Thoracic aorta (tissue), 2 donors: ENCODE results near the gene ARHGEF37. TPM values are rescaled to one million over a fixed set of nuclear protein-coding genes. Genes with fewer than 3 reads are reported as not detected.

ENCODE experiments used
- ATAC-seq: fragments of 150-250 bp; one replicate; pipeline ENCODE4 v1.8.0; 2017; ENCODE audit warnings: low read depth; ENCODE audit not compliant: insufficient number of reproducible peaks, low FRiP score
- DNase-seq: peaks from one replicate; pipeline ENCODE4 v3.0.0-alpha.2; 2020; ENCODE audit warnings: low spot score
- H3K27ac ChIP-seq, 2 donors: fragments of 200-600 bp; sonication (generic); 1 replicate in 1 of 2; 2 replicates in 1 of 2; pipeline ENCODE4 v1.5.1; 2016; ENCODE audit warnings: mild to moderate bottlenecking in 2 of 2, moderate library complexity in 2 of 2
- H3K27me3 ChIP-seq: fragments of 200-600 bp; sonication (generic); replicated peaks from 2 replicates; pipeline ENCODE4 v1.6.0; 2016; ENCODE audit warnings: mild to moderate bottlenecking; ENCODE audit not compliant: insufficient read depth
- H3K36me3 ChIP-seq: fragments of 200-600 bp; sonication (generic); one replicate; pipeline ENCODE4 v1.5.1; 2016
- H3K4me1 ChIP-seq, 2 donors: fragments of 200-600 bp; sonication (generic); 1 replicate in 1 of 2; 2 replicates in 1 of 2; pipeline versions ENCODE4 v1.5.1 to v1.6.0; 2016; ENCODE audit warnings: low read depth in 2 of 2, mild to moderate bottlenecking in 1 of 2; ENCODE audit not compliant: control insufficient read depth in 1 of 2
- H3K4me3 ChIP-seq: fragments of 200-600 bp; sonication (generic); 2 replicates; pipeline ENCODE4 v1.5.1; 2016; ENCODE audit warnings: mild to moderate bottlenecking
- H3K9me3 ChIP-seq: fragments of 200-600 bp; sonication (generic); 2 replicates; pipeline ENCODE4 v1.5.1; 2016
- total RNA-seq, 2 donors: library from RNA; depleted of rRNA; stranded (reverse); fragments of >200 nt; gene quantifications; one replicate each; pipeline versions ENCODE4 v1.1.0 to v1.2.3, GENCODE V29; 2016
- TF ChIP-seq, protein P1 (sequence below): fragments of 200-600 bp; sonication (generic); IDR thresholded peaks from one replicate; pipeline ENCODE4 v1.5.1; 2019; ENCODE audit warnings: antibody characterized with exemption

Gene ARHGEF37
- total RNA-seq, 2 donors from 2014 or later = 5.6 to 11.4 TPM

DNA sequence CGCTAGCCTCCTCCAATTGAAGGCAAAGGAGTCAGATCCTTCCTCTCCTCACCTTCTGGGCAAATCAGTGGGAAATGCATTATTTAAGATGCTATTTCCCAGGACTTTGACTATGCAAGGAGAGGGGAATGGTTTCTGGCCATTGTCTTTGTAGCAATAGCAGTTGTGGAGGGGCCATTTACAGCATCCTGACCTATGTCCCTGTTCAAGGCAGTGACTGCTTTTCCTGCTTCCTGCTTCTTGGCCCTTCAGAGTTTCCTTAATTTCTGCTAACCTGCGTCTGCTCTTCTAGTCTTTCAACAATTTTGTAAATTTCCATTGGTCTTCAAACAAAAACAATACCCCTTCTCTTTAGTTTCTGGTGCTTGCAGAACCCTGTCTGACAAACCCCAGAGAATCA, 76.0 kb downstream of the ARHGEF37 start:
- ATAC-seq (no peak), DNase-seq (no peak)
- Histone ChIP-seq H3K27ac (no peak overlapping the region), H3K4me3 (no peak overlapping the region), H3K9me3 (no peaks in the 10 kb centered on the region), H3K27me3 (no peaks in the 10 kb centered on the region), H3K36me3 (no peaks in the 10 kb centered on the region), H3K4me1 (no peaks in the 10 kb centered on the region)
- TF ChIP-seq, protein P1, sequence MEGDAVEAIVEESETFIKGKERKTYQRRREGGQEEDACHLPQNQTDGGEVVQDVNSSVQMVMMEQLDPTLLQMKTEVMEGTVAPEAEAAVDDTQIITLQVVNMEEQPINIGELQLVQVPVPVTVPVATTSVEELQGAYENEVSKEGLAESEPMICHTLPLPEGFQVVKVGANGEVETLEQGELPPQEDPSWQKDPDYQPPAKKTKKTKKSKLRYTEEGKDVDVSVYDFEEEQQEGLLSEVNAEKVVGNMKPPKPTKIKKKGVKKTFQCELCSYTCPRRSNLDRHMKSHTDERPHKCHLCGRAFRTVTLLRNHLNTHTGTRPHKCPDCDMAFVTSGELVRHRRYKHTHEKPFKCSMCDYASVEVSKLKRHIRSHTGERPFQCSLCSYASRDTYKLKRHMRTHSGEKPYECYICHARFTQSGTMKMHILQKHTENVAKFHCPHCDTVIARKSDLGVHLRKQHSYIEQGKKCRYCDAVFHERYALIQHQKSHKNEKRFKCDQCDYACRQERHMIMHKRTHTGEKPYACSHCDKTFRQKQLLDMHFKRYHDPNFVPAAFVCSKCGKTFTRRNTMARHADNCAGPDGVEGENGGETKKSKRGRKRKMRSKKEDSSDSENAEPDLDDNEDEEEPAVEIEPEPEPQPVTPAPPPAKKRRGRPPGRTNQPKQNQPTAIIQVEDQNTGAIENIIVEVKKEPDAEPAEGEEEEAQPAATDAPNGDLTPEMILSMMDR = no peak

DNA sequence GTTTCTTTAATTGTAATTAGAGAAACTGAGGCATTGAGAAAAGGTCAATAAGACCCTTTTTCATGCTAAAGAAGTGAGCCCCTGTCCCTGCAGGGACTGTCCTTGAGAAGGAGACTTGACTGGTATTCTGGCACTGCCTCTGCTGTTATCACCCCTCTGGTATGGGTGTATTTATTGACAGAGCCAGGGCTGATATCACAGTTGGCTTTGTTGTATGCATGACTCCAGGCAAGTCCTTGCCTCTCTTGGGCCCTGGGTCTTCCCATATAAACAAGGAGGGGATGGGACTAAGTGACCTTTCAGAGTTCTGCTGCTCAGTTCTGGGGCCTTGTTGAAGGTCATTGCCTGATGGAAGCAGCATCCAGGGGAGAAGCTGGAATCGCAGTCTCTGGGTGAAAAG, 77.0 kb downstream of the ARHGEF37 start:
- no peak for ATAC-seq
- TF ChIP-seq, protein P1 = no peak
- no peaks in the 10 kb centered on the region for H3K9me3 ChIP-seq
- no peak overlapping the region for H3K4me3 ChIP-seq
- H3K27ac ChIP-seq = no peak overlapping the region
- H3K27me3 ChIP-seq = no peaks in the 10 kb centered on the region
- H3K4me1 ChIP-seq = no peaks in the 10 kb centered on the region
- no peaks in the 10 kb centered on the region for H3K36me3 ChIP-seq
- no peak for DNase-seq

DNA sequence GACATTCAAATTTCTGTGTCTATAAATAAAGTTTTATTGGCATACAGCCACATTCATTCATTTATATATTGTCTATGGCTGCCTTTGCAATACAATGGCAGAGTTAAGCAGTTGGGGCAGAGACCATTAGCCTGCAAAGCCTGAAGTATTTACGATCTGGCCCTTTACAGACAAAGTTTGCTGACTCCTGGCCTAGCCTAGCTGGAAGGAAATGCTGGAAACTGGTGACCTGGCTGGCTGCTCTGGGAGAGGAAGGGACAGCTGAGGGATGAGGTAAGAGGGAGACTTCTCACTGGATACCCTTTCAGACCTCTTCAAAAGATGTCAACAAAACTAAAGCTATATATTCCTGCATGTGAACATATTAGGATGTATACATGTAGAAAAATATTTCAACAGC, 82.8 kb downstream of the ARHGEF37 start:
- Histone ChIP-seq H3K27me3 (no peaks in the 10 kb centered on the region), H3K9me3 (peaks cover 7% of the 10 kb centered on the region), H3K4me1 (no peaks in the 10 kb centered on the region), H3K4me3 (no peak overlapping the region), H3K36me3 (no peaks in the 10 kb centered on the region), H3K27ac (no peak overlapping the region)
- DNase-seq (no peak), ATAC-seq (no peak)
- TF ChIP-seq, protein P1 = no peak

DNA sequence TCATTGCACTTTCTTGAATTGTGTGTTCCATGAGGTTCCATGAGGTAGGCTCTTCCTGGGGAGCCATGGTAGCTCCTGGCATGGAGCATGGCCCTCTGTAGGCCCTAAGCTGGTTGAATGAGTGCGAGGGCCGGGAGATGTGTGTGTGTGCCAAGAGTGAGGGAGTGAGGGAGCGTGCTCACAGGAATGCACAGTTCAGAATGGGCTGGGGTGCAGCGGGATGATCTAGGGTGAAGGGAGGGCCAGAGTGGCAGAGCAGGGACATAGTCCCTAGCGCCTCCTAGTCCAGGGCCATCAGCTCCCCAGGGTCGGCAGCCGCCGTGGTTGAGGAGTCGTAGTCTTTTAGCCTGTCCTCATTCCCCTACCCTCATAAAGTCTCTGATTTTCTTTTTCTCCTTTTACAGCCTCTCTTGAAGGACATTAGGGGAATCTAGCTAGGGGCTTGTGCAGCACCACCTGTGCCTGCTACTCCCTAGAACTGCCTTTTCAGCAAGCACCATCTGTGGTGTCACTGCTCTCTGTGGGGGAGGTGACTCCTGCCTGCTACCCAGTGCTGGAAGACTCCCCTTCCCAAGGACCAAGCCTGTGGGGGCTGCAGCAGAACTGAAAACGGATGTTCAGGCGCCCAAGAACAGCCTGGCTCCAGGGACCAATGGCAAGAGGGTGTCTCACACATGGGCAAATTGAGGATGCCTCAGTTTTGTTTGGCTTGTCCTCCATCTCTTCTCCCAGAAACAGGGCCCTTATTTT, 83.5 kb downstream of the ARHGEF37 start:
- H3K4me3 ChIP-seq = no peak overlapping the region
- ATAC-seq = no peak
- no peaks in the 10 kb centered on the region for H3K4me1 ChIP-seq
- no peak for DNase-seq
- no peaks in the 10 kb centered on the region for H3K27me3 ChIP-seq
- no peak overlapping the region for H3K27ac ChIP-seq
- no peaks in the 10 kb centered on the region for H3K36me3 ChIP-seq
- peaks cover 7% of the 10 kb centered on the region for H3K9me3 ChIP-seq
- TF ChIP-seq, protein P1 = no peak

DNA sequence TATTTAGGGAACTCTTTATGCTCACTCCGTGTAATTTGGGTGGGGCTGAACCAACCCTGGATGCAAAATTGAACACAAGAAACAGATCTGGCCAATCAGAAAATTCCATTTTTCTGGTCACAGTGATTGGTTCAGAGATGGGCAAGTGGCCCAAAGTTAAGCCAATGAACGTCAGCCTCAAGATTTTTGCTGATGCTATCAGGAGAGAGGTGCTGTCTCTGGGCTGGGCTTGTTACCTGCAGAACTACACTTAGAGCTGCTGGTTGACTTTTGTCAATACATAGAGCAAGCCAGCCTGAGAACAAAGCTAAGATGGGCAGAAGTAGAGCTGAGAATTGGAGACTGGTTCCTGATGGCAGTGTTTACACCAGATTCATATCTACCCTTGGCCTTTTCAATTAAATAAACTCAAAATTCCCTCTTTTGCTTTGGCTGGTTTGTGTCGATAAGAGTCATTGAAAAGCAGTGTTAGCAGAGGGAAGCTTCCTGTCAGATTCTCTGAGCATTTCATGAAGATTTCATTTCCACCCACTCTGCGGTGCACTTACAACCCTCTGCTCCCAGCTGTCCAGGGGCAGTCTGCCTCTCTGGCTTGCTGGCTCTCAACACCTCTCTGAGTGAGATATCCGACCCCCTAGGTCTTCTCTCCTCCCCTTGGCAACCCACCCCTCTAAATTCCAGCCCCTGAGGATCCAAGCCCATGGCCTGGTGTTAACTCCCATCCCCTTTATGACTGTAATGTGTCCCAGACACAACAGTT, 84.3 kb downstream of the ARHGEF37 start:
- DNase-seq (no peak), ATAC-seq (no peak)
- no peaks in the 10 kb centered on the region for H3K36me3 ChIP-seq
- no peaks in the 10 kb centered on the region for H3K4me1 ChIP-seq
- no peak overlapping the region for H3K4me3 ChIP-seq
- peaks cover 7% of the 10 kb centered on the region for H3K9me3 ChIP-seq
- TF ChIP-seq, protein P1 = no peak
- H3K27ac ChIP-seq = no peak overlapping the region
- no peaks in the 10 kb centered on the region for H3K27me3 ChIP-seq
